PC-9 (cell line): Measurements from ENCODE around the gene PKD2L2.
"Not testable (repeated sequence)": the region's sequence is repeated elsewhere in the genome, so short reads cannot be mapped to it uniquely, and the experiment has no call there.

Experiments used
- EZH2 ChIP-seq: fragments of 200-600 bp; sonication (generic); IDR thresholded peaks from 2 replicates; pipeline ENCODE4 v1.8.0; 2017; ENCODE audit warnings: antibody characterized with exemption, low read depth
- TF ChIP-seq, protein P1 (sequence below): fragments of 200-600 bp; sonication (generic); conservative IDR thresholded peaks from 2 replicates; pipeline ENCODE4 v1.6.1; 2017; ENCODE audit warnings: mixed run types, antibody characterized with exemption, mild to moderate bottlenecking, moderate library complexity

DNA sequence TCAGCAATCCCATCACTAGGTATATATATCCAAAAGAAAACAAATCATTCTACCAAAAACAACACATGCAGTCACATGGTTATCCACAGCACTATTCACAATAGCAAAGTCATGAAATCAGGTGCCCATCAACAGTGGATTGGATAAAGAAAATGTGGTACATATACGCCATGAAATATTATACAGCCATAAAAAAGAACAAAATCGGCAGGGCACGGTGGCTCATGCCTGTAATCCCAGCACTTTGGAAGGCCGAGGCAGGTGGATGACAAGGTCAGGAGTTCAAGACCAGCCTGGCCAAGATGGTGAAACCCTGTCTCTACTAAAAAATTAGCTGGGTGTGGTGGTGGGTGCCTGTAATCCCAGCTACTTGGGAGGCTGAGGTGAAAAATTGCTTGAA lies 55.0 kb downstream of the PKD2L2 start:
- TF ChIP-seq, protein P1, sequence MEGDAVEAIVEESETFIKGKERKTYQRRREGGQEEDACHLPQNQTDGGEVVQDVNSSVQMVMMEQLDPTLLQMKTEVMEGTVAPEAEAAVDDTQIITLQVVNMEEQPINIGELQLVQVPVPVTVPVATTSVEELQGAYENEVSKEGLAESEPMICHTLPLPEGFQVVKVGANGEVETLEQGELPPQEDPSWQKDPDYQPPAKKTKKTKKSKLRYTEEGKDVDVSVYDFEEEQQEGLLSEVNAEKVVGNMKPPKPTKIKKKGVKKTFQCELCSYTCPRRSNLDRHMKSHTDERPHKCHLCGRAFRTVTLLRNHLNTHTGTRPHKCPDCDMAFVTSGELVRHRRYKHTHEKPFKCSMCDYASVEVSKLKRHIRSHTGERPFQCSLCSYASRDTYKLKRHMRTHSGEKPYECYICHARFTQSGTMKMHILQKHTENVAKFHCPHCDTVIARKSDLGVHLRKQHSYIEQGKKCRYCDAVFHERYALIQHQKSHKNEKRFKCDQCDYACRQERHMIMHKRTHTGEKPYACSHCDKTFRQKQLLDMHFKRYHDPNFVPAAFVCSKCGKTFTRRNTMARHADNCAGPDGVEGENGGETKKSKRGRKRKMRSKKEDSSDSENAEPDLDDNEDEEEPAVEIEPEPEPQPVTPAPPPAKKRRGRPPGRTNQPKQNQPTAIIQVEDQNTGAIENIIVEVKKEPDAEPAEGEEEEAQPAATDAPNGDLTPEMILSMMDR: not testable (repeated sequence)
- not testable (repeated sequence) for TF ChIP-seq EZH2
